IMR-90 (cell line): ENCODE measurements around the gene HSPG2.

ENCODE experiments used
- BHLHE40 ChIP-seq: fragments of 150-350 bp; IDR thresholded peaks from 2 replicates; pipeline ENCODE4 v1.6.1; 2016; ENCODE audit warnings: mild to moderate bottlenecking, low read depth, low read length
- MXI1 ChIP-seq: IDR thresholded peaks from 2 replicates; pipeline ENCODE4 v1.6.1; 2012; ENCODE audit warnings: low read depth, mild to moderate bottlenecking, low read length, moderate library complexity, borderline replicate concordance
- POLR2A ChIP-seq: IDR thresholded peaks from 2 replicates; pipeline ENCODE4 v1.6.1; 2012; ENCODE audit warnings: mild to moderate bottlenecking, low read depth, low read length
- TF ChIP-seq, protein P1 (sequence below): conservative IDR thresholded peaks from 2 replicates; pipeline ENCODE4 v1.5.1; 2012; ENCODE audit warnings: mild to moderate bottlenecking, low read depth, low read length, improper control_type of control experiment
- TF ChIP-seq, protein P2 (sequence below): fragments of 150-350 bp; IDR thresholded peaks from 2 replicates; pipeline ENCODE4 v1.6.1; 2016; ENCODE audit warnings: low read depth, mild to moderate bottlenecking, low read length, moderate library complexity, borderline replicate concordance

DNA sequence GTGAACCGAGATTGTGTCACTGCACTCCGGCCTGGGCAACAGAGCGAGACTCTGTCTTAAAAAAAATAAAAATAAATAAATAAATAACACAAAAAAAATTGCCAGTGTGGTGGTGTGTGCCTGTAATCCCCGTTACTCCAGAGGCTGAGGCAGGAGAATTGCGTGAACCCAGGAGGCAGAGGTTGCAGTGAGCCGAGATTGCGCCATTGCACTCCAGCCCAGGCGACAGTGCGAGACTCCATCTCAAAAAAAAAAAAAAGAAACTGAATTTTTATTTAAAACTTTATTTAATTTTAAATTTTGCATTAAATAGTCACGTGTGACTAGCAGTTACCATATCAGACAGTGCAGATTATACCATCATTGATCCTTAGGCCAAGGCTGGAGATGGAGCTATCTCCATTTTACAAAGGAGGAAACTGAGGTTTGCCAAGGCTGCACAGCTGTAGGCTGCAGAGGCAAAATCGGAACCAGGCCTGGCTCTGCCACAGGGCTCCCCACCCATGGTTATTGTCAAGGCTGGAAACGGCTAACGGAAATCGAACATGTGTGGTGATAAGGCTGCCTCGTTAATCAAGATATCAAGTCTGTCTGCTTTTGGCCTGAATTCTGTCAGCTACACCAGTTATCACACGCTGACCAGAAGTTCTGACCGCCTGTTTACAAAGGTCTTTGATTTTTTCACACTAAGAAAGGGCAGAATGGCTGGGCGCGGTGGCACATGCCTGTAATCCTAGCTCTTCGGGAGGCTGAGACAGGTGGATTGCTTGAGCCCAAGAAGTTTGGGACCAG is 20.5 kb downstream of the HSPG2 start:
- no peak for TF ChIP-seq POLR2A
- no peak for TF ChIP-seq BHLHE40
- TF ChIP-seq, protein P1, sequence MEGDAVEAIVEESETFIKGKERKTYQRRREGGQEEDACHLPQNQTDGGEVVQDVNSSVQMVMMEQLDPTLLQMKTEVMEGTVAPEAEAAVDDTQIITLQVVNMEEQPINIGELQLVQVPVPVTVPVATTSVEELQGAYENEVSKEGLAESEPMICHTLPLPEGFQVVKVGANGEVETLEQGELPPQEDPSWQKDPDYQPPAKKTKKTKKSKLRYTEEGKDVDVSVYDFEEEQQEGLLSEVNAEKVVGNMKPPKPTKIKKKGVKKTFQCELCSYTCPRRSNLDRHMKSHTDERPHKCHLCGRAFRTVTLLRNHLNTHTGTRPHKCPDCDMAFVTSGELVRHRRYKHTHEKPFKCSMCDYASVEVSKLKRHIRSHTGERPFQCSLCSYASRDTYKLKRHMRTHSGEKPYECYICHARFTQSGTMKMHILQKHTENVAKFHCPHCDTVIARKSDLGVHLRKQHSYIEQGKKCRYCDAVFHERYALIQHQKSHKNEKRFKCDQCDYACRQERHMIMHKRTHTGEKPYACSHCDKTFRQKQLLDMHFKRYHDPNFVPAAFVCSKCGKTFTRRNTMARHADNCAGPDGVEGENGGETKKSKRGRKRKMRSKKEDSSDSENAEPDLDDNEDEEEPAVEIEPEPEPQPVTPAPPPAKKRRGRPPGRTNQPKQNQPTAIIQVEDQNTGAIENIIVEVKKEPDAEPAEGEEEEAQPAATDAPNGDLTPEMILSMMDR: no peak
- TF ChIP-seq, protein P2, sequence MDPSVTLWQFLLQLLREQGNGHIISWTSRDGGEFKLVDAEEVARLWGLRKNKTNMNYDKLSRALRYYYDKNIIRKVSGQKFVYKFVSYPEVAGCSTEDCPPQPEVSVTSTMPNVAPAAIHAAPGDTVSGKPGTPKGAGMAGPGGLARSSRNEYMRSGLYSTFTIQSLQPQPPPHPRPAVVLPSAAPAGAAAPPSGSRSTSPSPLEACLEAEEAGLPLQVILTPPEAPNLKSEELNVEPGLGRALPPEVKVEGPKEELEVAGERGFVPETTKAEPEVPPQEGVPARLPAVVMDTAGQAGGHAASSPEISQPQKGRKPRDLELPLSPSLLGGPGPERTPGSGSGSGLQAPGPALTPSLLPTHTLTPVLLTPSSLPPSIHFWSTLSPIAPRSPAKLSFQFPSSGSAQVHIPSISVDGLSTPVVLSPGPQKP: no peak
- no peak for TF ChIP-seq MXI1
